K562 (cell line): ENCODE results near the gene SYNGR4. TPM values are rescaled to one million over a fixed set of nuclear protein-coding genes. Genes with fewer than 3 reads are reported as not detected.

Experiments
- ATF3 ChIP-seq, 2 experiments: fragments of 450-650 bp in 1 of 2; sonication (generic) in 1 of 2; formaldehyde crosslinking in 1 of 2; IDR thresholded peaks in 1 of 2; conservative IDR thresholded peaks in 1 of 2; 2 replicates each; pipeline versions ENCODE4 v1.6.1 to v1.8.1; 2016 to 2023; ENCODE audit warnings: mild to moderate bottlenecking in 2 of 2, moderate library complexity in 2 of 2, inconsistent platforms in 1 of 2, missing genetic modification reagents in 1 of 2
- BCOR ChIP-seq: fragments of 450-650 bp; IDR thresholded peaks from 2 replicates; pipeline ENCODE4 v1.6.1; 2016
- CBX8 ChIP-seq: fragments of 200-600 bp; sonication (generic); IDR thresholded peaks from 2 replicates; pipeline ENCODE4 v1.6.1; 2012; ENCODE audit warnings: borderline replicate concordance, mixed run types, low read depth, mild to moderate bottlenecking, moderate library complexity, mixed read lengths, low read length, control low read depth, inconsistent platforms; ENCODE audit not compliant: poor library complexity, severe bottlenecking; ENCODE audit errors: extremely low read depth
- CREB3L1 ChIP-seq: fragments of 450-650 bp; IDR thresholded peaks from 2 replicates; pipeline ENCODE4 v1.6.1; 2014; ENCODE audit warnings: low read depth, mild to moderate bottlenecking, moderate library complexity, borderline replicate concordance
- E2F4 ChIP-seq: sonication (generic); formaldehyde crosslinking; IDR thresholded peaks from 2 replicates; pipeline ENCODE4 v1.8.0; 2022; ENCODE audit warnings: mild to moderate bottlenecking, low read depth, missing genetic modification reagents
- FOXJ3 ChIP-seq: sonication (generic); formaldehyde crosslinking; IDR thresholded peaks from 2 replicates; pipeline ENCODE4 v1.4.0; 2020; ENCODE audit warnings: mild to moderate bottlenecking, missing genetic modification reagents
- JUND ChIP-seq, 2 experiments: IDR thresholded peaks; 2 replicates in 1 of 2; 3 replicates in 1 of 2; pipeline ENCODE4 v1.6.1; 2011; ENCODE audit warnings: borderline replicate concordance in 2 of 2, low read depth in 2 of 2, low read length in 2 of 2, improper control_type of control experiment in 1 of 2, missing biosample characterization in 1 of 2, missing genetic modification characterization in 1 of 2, missing genetic modification reagents in 1 of 2
- KLF10 ChIP-seq: fragments of 250-450 bp; sonication (Bioruptor Pico); IDR thresholded peaks from 2 replicates; pipeline ENCODE4 v1.6.1; 2021; ENCODE audit warnings: matching md5 sums
- LCOR ChIP-seq: sonication (generic); formaldehyde crosslinking; IDR thresholded peaks from 2 replicates; pipeline ENCODE4 v1.8.0; 2022; ENCODE audit warnings: mild to moderate bottlenecking, missing genetic modification reagents
- MAFF ChIP-seq: IDR thresholded peaks from 2 replicates; pipeline ENCODE4 v1.6.1; 2012; ENCODE audit warnings: low read length, improper control_type of control experiment
- NELFE ChIP-seq: IDR thresholded peaks from 2 replicates; pipeline ENCODE4 v1.6.1; 2011; ENCODE audit warnings: mild to moderate bottlenecking; ENCODE audit not compliant: insufficient read depth, insufficient read length
- NR2C1 ChIP-seq, 2 experiments: fragments of 450-650 bp; IDR thresholded peaks; 2 replicates each; pipeline ENCODE4 v1.6.1; 2017; ENCODE audit warnings: mild to moderate bottlenecking in 2 of 2, antibody characterized with exemption in 1 of 2, inconsistent platforms in 1 of 2, missing compliant biosample characterization in 1 of 2, missing genetic modification characterization in 1 of 2
- SP1 ChIP-seq: sonication (generic); formaldehyde crosslinking; IDR thresholded peaks from 2 replicates; pipeline ENCODE4 v1.8.1; 2022; ENCODE audit warnings: mild to moderate bottlenecking, missing genetic modification reagents
- ZNF197 ChIP-seq: fragments of 200-800 bp; sonication (Bioruptor generic); IDR thresholded peaks from 2 replicates; pipeline ENCODE4 v1.6.1; 2016; ENCODE audit warnings: low read depth, missing genetic modification characterization, missing compliant biosample characterization
- ZNF24 ChIP-seq: fragments of 450-650 bp; IDR thresholded peaks from 2 replicates; pipeline ENCODE4 v1.6.1; 2016
- ZNF609 ChIP-seq: sonication (generic); formaldehyde crosslinking; IDR thresholded peaks from 2 replicates; pipeline ENCODE4 v1.8.1; 2023; ENCODE audit warnings: missing genetic modification reagents, mild to moderate bottlenecking, borderline replicate concordance
- polyA plus RNA-seq, 8 experiments: library from polyadenylated mRNA; depleted of rRNA in 4 of 8; stranded (reverse) in 5 of 8; unstranded in 3 of 8; fragments of >200 nt; fragmentation: Nextera tagmentation in 2 of 8; fragmentation: Illumina TruSeq in 1 of 8; extraction: Ambion mirVana in 2 of 8; extraction: Trizol in 1 of 8; gene quantifications; 2 replicates each; pipeline versions ENCODE4 v1.2.1 to v1.2.3, GENCODE V29; 2011 to 2014; ENCODE audit warnings: inconsistent platforms in 1 of 8, missing spikeins in 1 of 8
- total RNA-seq, 7 experiments: library from RNA; depleted of rRNA in 6 of 7; stranded (reverse); fragments of >200 nt in 6 of 7; fragmentation: Illumina TruSeq in 2 of 7; extraction: Trizol in 2 of 7; gene quantifications; 2 replicates each; pipeline versions ENCODE4 v1.2.1 to v1.2.3, GENCODE V29; 2011 to 2021; ENCODE audit warnings: low replicate concordance in 1 of 7

Gene SYNGR4
- total and polyA plus RNA-seq, 9 of the 15 experiments (the other 6 are each of a cell fraction or from before 2014, with no cell fraction given): 0.07 to 0.14 TPM; not detected in 7

- 0 out of 2 replicates have a peak, but pooled peaks have one; percentile 15 for TF ChIP-seq ATF3 (IDR thresholded peaks at IDR 0.05)
- TF ChIP-seq ATF3 (CRISPR knock-in tag; conservative IDR thresholded peaks at IDR 0.05): no peak
- no peak for TF ChIP-seq ZNF197
- TF ChIP-seq CBX8: no peak
- TF ChIP-seq BCOR: peak; percentile 44; the same call in 1 of the 2 replicates
- TF ChIP-seq NELFE: no peak
- TF ChIP-seq KLF10: no peak
- peak; percentile 50 for TF ChIP-seq MAFF
- TF ChIP-seq CREB3L1: no peak
- TF ChIP-seq LCOR (CRISPR knock-in tag): no peak
- no peak for TF ChIP-seq FOXJ3 (CRISPR knock-in tag)
- no peak for TF ChIP-seq SP1 (CRISPR knock-in tag)
- no peak for TF ChIP-seq E2F4
- peak; percentile 73 for TF ChIP-seq NR2C1 (IDR thresholded peaks at IDR 0.05)
- peak; percentile 78 for TF ChIP-seq NR2C1 (tag; IDR thresholded peaks at IDR 0.05)
- peak; percentile 89 for TF ChIP-seq ZNF24
- TF ChIP-seq JUND (IDR thresholded peaks at IDR 0.05; ENCODE audit: borderline replicate concordance, low read depth, low read length): no peak
- no peak for TF ChIP-seq JUND (tag; IDR thresholded peaks at IDR 0.05; ENCODE audit: borderline replicate concordance, low read depth, low read length)
- no peak for TF ChIP-seq ZNF609 (CRISPR knock-in tag)
Observed at GRCh38 chr19:48354332-48354992, 9.7 kb upstream of the SYNGR4 start (continued).
